ENCODE results near the gene AKAP13. TPM values are rescaled to one million over a fixed set of nuclear protein-coding genes. Genes with fewer than 3 reads are reported as not detected.

AKAP13 gene
- total and polyA plus RNA-seq, 2 of the 8 experiments (the other 6 are each of a cell fraction or from before 2014, with no cell fraction given) = 14.0 to 46.2 TPM

DNA sequence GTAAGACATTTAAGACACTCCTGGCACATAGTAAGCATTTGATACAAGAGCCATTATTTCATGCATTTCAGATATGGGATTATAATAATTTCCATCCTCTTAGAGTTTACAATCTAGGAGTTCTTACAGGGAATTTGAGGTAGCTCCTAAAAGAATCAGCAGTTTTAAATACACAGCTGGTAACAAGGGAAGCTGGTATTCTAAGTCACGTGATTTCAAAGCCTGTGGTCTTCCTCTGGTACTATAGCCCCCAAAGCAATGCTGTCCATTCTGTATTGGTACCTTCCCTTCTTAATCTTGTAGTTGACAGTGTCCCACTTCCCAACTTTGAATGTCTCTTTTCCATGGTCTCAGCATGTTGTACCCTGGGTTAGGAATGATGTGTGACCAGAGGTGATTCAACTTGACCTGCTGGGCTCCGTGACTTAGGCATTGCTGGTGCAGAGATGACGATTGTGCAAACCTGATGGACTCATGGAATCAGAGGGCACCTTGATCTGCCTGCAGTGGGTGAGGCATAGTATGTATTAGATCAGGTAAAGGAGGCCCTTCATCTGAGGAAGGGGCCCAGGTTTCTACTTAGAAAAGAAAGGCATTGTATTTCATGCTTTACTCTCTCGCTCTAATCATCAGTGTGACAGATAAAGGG lies 122.9 kb downstream of the AKAP13 start:
- POLR2A ChIA-PET (ENCODE audit: partially characterized antibody) = interaction anchor here (0.9 to 1.0 kb wide), 3 partner anchors 13 to 172 kb away, joined by 3 read pairs; no protein-coding TSS in a partner anchor
- H3K27ac ChIP-seq (ENCODE audit: low read depth, low read length) = no peak overlapping the region
- no peak overlapping the region for H3K4ac ChIP-seq (replicated peaks; ENCODE audit: insufficient read length, low read depth, low read length)
- H2BK15ac ChIP-seq (ENCODE audit: low read length) = no peak overlapping the region
- CTCF ChIA-PET (ENCODE audit: partially characterized antibody) = interaction anchor here (0.7 to 1.1 kb wide), 3 partner anchors 18 to 156 kb away, joined by 3 to 4 read pairs (median 3); no protein-coding TSS in a partner anchor
- no peak overlapping the region for H2BK120ac ChIP-seq (replicated peaks; ENCODE audit: low read depth, low read length)
- H2AFZ ChIP-seq (ENCODE audit: low read length) = no peak overlapping the region
- H4K91ac ChIP-seq (replicated peaks; ENCODE audit: insufficient read length, low read length) = no peak overlapping the region
- no peak overlapping the region for H3K18ac ChIP-seq (ENCODE audit: extremely low read depth, low read length)
- DNase-seq (ENCODE audit: low read depth in 1 of 2, low spot score in 2 of 2) (no peak), FAIRE-seq (no peak)
- H3K27me3 ChIP-seq (replicated peaks in 1 of 4; ENCODE audit: control insufficient read depth in 3 of 4, extremely low read depth in 1 of 4, insufficient read depth in 3 of 4, low read length in 3 of 4) = no peaks in the 10 kb centered on the region
- H3K36me3 ChIP-seq (ENCODE audit: control insufficient read depth in 2 of 4, insufficient read depth in 4 of 4, low read length in 3 of 4) = no peaks in the 10 kb centered on the region
- peaks cover 11% of the 10 kb centered on the region; the same call in 1 of the 2 replicates for H3K79me1 ChIP-seq (ENCODE audit: low read depth, low read length)
- no peak overlapping the region for H3K56ac ChIP-seq (replicated peaks; ENCODE audit: insufficient read length, low read depth, low read length)
- no peak overlapping the region for H3K4me3 ChIP-seq (ENCODE audit: extremely low read depth in 1 of 4, insufficient read depth in 2 of 4, low read depth in 3 of 4, low read length in 4 of 4)
- no peaks in the 10 kb centered on the region for H3K9me3 ChIP-seq (ENCODE audit: insufficient read depth in 2 of 2, low read depth in 1 of 2, low read length in 1 of 2)
- H3K4me1 ChIP-seq (replicated peaks in 1 of 4; ENCODE audit: control insufficient read depth in 3 of 4, insufficient read depth in 4 of 4, low read length in 3 of 4) = peaks cover 0 to 5% (median 1%) of the 10 kb centered on the region in 4 experiments; a peak in 3 of 7 replicates
- H4K5ac ChIP-seq (ENCODE audit: insufficient read length, low read depth, low read length) = no peak overlapping the region
- no peaks in the 10 kb centered on the region for H3K23me2 ChIP-seq (ENCODE audit: low read depth, low read length)
- no peak overlapping the region for H2BK12ac ChIP-seq (ENCODE audit: low read depth, low read length)
- no peak overlapping the region for H2BK5ac ChIP-seq (ENCODE audit: low read depth, low read length)
- no peak overlapping the region for H3K4me2 ChIP-seq (ENCODE audit: insufficient read depth in 1 of 2, low read depth in 2 of 2, low read length in 2 of 2)
- peaks cover 2 to 7% of the 10 kb centered on the region in 2 experiments for H4K20me1 ChIP-seq (replicated peaks in 1 of 2; ENCODE audit: control insufficient read depth in 1 of 2, insufficient read depth in 2 of 2, low read length in 2 of 2)
- TF ChIP-seq NRF1 (IDR thresholded peaks at IDR 0.05; ENCODE audit: low read depth, low read length) = no peak
- no peak for TF ChIP-seq NANOG (IDR thresholded peaks at IDR 0.05; ENCODE audit: insufficient read depth, low read depth, low read length, poor library complexity, severe bottlenecking)
- TF ChIP-seq RBBP5 (IDR thresholded peaks at IDR 0.05; ENCODE audit: borderline replicate concordance, low read depth, low read length) = no peak
- no peak for TF ChIP-seq SIX5 (IDR thresholded peaks at IDR 0.05; ENCODE audit: low read depth, low read length)
- no peak for TF ChIP-seq KDM4A (IDR thresholded peaks at IDR 0.05; ENCODE audit: low read depth, low read length, severe bottlenecking)
- TF ChIP-seq EP300 (IDR thresholded peaks at IDR 0.05; ENCODE audit: borderline replicate concordance in 1 of 2, low read depth in 2 of 2, low read length in 2 of 2) = no peak
- TF ChIP-seq TCF12 (IDR thresholded peaks at IDR 0.05; ENCODE audit: low read depth, low read length) = no peak
- H4K8ac ChIP-seq (ENCODE audit: extremely low read depth, insufficient read depth, low read length) = no peak overlapping the region
- no peak overlapping the region for H3K23ac ChIP-seq (ENCODE audit: insufficient read length)
- H3K14ac ChIP-seq (ENCODE audit: insufficient read length) = no peak overlapping the region
- H3K79me2 ChIP-seq (ENCODE audit: control insufficient read depth in 1 of 2, insufficient read depth in 2 of 2, low read length in 2 of 2) = peaks cover 0 to 68% of the 10 kb centered on the region in 2 experiments; a peak in 2 of 4 replicates
- 74% methylated on average over 4 of the region's 4 CpGs; no CpG with 5 or more reads in 1 of the 2 experiments for WGBS, 2 experiments (ENCODE audit: extremely low coverage in 1 of 2, insufficient coverage in 1 of 2, insufficient read length in 1 of 2, insufficient replicate concordance in 2 of 2, low coverage in 1 of 2, low lambda C conversion rate in 2 of 2, missing lambda C conversion rate in 1 of 2)
- H3K9ac ChIP-seq (replicated peaks in 1 of 4; ENCODE audit: extremely low read depth in 1 of 4, low read depth in 3 of 4, low read length in 3 of 4) = no peak overlapping the region
- H2BK20ac ChIP-seq (ENCODE audit: low read length) = no peak overlapping the region
- H2AK5ac ChIP-seq (ENCODE audit: low read depth, low read length) = no peak overlapping the region

All from H1 (cell line).